Peyer's patch (tissue), 4 donors: ENCODE measurements around the gene CTTNBP2NL.

Experiments
- POLR2A ChIP-seq, 2 donors: fragments of 450-650 bp; IDR thresholded peaks; one replicate each; pipeline ENCODE4 v1.5.1; 2017; ENCODE audit warnings: antibody characterized with exemption in 2 of 2, mild to moderate bottlenecking in 2 of 2, moderate library complexity in 2 of 2
- TF ChIP-seq, protein P1 (sequence below), 6 experiments: fragments of 450-650 bp in 4 of 6; fragments of 200-600 bp in 2 of 6; sonication (generic) in 1 of 6; IDR thresholded peaks; one replicate each; pipeline ENCODE4 v1.5.1; 2017 to 2019; ENCODE audit warnings: antibody characterized with exemption in 6 of 6, mild to moderate bottlenecking in 3 of 6, moderate library complexity in 1 of 6

DNA sequence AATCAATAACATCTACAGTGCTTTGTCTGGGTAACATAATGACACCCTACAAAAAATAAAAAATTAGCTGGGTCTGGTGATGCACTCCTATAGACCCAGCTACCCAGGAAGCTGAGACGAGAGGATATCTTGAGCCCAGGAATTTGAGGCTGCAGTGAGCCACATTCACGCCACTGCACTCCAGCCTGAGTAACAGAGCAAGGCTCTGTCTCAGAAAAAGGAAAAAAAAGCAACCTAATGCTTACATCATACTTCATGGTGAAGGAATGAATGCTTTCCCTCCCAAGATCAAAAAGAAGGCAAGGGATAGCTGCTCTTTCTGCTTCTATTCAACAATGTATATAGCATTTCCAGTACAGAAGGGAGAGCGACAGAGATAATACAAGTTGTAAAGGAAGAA lies 24.2 kb upstream of the CTTNBP2NL start:
- TF ChIP-seq, protein P1, sequence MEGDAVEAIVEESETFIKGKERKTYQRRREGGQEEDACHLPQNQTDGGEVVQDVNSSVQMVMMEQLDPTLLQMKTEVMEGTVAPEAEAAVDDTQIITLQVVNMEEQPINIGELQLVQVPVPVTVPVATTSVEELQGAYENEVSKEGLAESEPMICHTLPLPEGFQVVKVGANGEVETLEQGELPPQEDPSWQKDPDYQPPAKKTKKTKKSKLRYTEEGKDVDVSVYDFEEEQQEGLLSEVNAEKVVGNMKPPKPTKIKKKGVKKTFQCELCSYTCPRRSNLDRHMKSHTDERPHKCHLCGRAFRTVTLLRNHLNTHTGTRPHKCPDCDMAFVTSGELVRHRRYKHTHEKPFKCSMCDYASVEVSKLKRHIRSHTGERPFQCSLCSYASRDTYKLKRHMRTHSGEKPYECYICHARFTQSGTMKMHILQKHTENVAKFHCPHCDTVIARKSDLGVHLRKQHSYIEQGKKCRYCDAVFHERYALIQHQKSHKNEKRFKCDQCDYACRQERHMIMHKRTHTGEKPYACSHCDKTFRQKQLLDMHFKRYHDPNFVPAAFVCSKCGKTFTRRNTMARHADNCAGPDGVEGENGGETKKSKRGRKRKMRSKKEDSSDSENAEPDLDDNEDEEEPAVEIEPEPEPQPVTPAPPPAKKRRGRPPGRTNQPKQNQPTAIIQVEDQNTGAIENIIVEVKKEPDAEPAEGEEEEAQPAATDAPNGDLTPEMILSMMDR (IDR thresholded peaks at IDR 0.05), result no peak
- TF ChIP-seq POLR2A (IDR thresholded peaks at IDR 0.05), result no peak
